Natural killer cell (primary cell): ENCODE results near the gene ZC3H12C. TPM values are rescaled to one million over a fixed set of nuclear protein-coding genes. Genes with fewer than 3 reads are reported as not detected.

Source experiments
- ATAC-seq, 3 donors: fragments of 150-1000 bp in 2 of 3; fragments of 200-7000 bp in 1 of 3; cut with Tn5 transposase; 1 replicate in 1 of 3; 2 replicates in 2 of 3; pipeline ENCODE4 v1.10.0; 2021; ENCODE audit warnings: mild to moderate bottlenecking in 2 of 3, moderate library complexity in 2 of 3
- DNase-seq, 2 donors: peaks; one replicate each; pipeline versions ENCODE4 v3.0.0 to v3.0.0-alpha.2; 2013 to 2021; ENCODE audit warnings: mixed read lengths in 1 of 2
- H3K27ac ChIP-seq: one replicate; pipeline ENCODE4 v1.5.1; 2013; ENCODE audit warnings: mild to moderate bottlenecking, low read length
- H3K27me3 ChIP-seq: one replicate; pipeline ENCODE4 v1.6.1; 2013; ENCODE audit warnings: low read length; ENCODE audit not compliant: control insufficient read depth, insufficient read depth
- H3K36me3 ChIP-seq: one replicate; pipeline ENCODE4 v1.6.1; 2013; ENCODE audit warnings: low read length; ENCODE audit not compliant: control insufficient read depth, insufficient read depth
- H3K4me1 ChIP-seq: one replicate; pipeline ENCODE4 v1.6.1; 2013; ENCODE audit warnings: low read length; ENCODE audit not compliant: control insufficient read depth, insufficient read depth
- H3K4me3 ChIP-seq: one replicate; pipeline ENCODE4 v1.5.1; 2013; ENCODE audit warnings: low read length
- H3K9me3 ChIP-seq: one replicate; pipeline ENCODE4 v1.6.1; 2013; ENCODE audit warnings: low read length; ENCODE audit not compliant: control insufficient read depth, insufficient read depth
- H3K27ac Mint-ChIP-seq, 2 donors: one replicate each; pipeline ENCODE4 v1.8.0; 2022; ENCODE audit warnings: mild to moderate bottlenecking in 2 of 2, mixed read lengths in 2 of 2, moderate library complexity in 1 of 2
- H3K27me3 Mint-ChIP-seq, 2 donors: one replicate each; pipeline ENCODE4 v1.8.0; 2022; ENCODE audit warnings: low read depth in 2 of 2, mixed read lengths in 2 of 2
- H3K36me3 Mint-ChIP-seq: one replicate; pipeline ENCODE4 v1.8.0; 2022; ENCODE audit warnings: mixed read lengths
- H3K4me1 Mint-ChIP-seq, 2 donors: one replicate each; pipeline ENCODE4 v1.8.0; 2022; ENCODE audit warnings: mixed read lengths in 2 of 2
- H3K4me3 Mint-ChIP-seq: one replicate; pipeline ENCODE4 v1.8.0; 2022; ENCODE audit warnings: mild to moderate bottlenecking, moderate library complexity, mixed read lengths
- H3K9me3 Mint-ChIP-seq, 2 donors: one replicate each; pipeline ENCODE4 v1.8.0; 2022; ENCODE audit warnings: mixed read lengths in 2 of 2
- CTCF ChIP-seq: fragments of 200-600 bp; IDR thresholded peaks from one replicate; pipeline ENCODE4 v1.8.0; 2022; ENCODE audit warnings: antibody characterized with exemption
- WGBS: methylation state at CpG from one replicate; pipeline ENCODE4 v1.1.7; 2013; ENCODE audit warnings: missing lambda C conversion rate; ENCODE audit not compliant: insufficient coverage; 5-methylcytosine and 5-hydroxymethylcytosine counted together
- intact Hi-C: fragments of 100-400 bp; cut with micrococcal nuclease; formaldehyde crosslinking; loops from one replicate; pipeline ENCODE4 v1.14.2; 2022
- total RNA-seq, 4 donors: library from RNA; stranded (reverse); fragments of 120-200 nt in 1 of 4; gene quantifications; one replicate each; pipeline versions ENCODE4 v1.2.3 to v1.2.4, GENCODE V29; 2013 to 2022

Gene ZC3H12C
- total RNA-seq, 3 donors from 2014 or later (not counting 1 experiment from before 2014, with no cell fraction given), result 0.16 to 0.45 TPM; not detected in 1

DNA sequence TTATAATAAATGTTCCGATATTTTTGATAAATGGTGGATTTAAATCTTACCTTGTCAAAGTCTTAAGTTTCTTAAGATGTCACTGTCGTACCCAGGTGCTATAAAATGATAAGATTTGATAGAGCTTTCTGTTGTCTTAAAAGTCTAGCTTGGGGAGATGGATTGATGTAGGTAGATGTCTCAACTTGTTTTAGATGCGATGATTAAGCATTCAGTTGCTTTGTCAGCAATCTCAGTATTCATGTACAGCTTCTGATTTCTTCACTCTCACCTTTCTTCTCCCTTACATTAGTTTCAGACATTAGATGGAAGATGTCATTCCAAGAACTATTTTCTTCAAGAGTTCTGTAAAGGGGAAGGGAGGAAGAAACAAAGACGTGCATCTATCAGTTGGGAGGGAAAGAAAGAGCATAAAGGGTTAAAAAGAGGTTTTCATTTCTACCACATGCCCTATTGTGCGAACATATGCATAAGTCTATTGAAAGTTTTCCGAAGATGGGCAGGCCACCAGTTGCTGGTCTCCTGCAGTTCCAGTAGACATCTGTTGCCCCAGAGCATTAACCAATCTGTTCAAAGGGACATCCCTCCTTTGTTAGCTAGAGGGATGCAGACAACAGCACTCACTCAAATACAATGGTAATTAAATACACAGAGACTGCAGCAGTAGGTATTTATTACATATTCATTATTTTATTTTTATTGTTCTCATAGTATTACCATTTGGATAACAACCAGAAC, 38.4 kb downstream of the ZC3H12C start:
- Histone ChIP-seq H3K4me1 (no peaks in the 10 kb centered on the region), H3K36me3 (no peaks in the 10 kb centered on the region), H3K9me3 (no peaks in the 10 kb centered on the region), H3K27ac (no peak overlapping the region), H3K4me3 (no peak overlapping the region), H3K27me3 (no peaks in the 10 kb centered on the region)
- Mint-ChIP-seq H3K4me3 (no peak overlapping the region), H3K36me3 (no peaks in the 10 kb centered on the region), H3K27me3 (peaks cover 0 to 16% of the 10 kb centered on the region in 2 donors), H3K27ac (no peak overlapping the region), H3K4me1 (no peaks in the 10 kb centered on the region), H3K9me3 (no peaks in the 10 kb centered on the region)
- DNase-seq, result no peak
- 85% methylated on average over 5 of the region's 6 CpGs for WGBS
- intact Hi-C loops, result no loop called here
- no peak for TF ChIP-seq CTCF
- ATAC-seq, result no peak

GRCh38 chr11:110133160-110133559, 40.0 kb downstream of the ZC3H12C start:
- Mint-ChIP-seq H3K4me3 (no peak overlapping the region), H3K27me3 (peaks cover 0 to 16% of the 10 kb centered on the region in 2 donors), H3K4me1 (no peaks in the 10 kb centered on the region), H3K9me3 (no peaks in the 10 kb centered on the region), H3K36me3 (no peaks in the 10 kb centered on the region), H3K27ac (no peak overlapping the region)
- ATAC-seq (no peak), DNase-seq (no peak)
- 89% methylated on average over 1 of the region's 2 CpGs for WGBS
- Histone ChIP-seq H3K27me3 (no peaks in the 10 kb centered on the region), H3K36me3 (no peaks in the 10 kb centered on the region), H3K9me3 (no peaks in the 10 kb centered on the region), H3K27ac (no peak overlapping the region), H3K4me1 (no peaks in the 10 kb centered on the region), H3K4me3 (no peak overlapping the region)
- TF ChIP-seq CTCF, result no peak
- intact Hi-C loops, result no loop called here

- WGBS, result 91% methylated on average over 6 of the region's 6 CpGs
- Histone ChIP-seq H3K4me3 (no peak overlapping the region), H3K4me1 (no peaks in the 10 kb centered on the region), H3K9me3 (no peaks in the 10 kb centered on the region), H3K27me3 (no peaks in the 10 kb centered on the region), H3K36me3 (no peaks in the 10 kb centered on the region), H3K27ac (no peak overlapping the region)
- no peak for DNase-seq
- no peaks in the 10 kb centered on the region for H3K9me3 Mint-ChIP-seq
- no peak for ATAC-seq
- no peaks in the 10 kb centered on the region for H3K36me3 Mint-ChIP-seq
- intact Hi-C loops, result no loop called here
- no peak for TF ChIP-seq CTCF
- no peak overlapping the region for H3K4me3 Mint-ChIP-seq
- peaks cover 0 to 16% of the 10 kb centered on the region in 2 donors for H3K27me3 Mint-ChIP-seq
- no peak overlapping the region for H3K27ac Mint-ChIP-seq
- no peaks in the 10 kb centered on the region for H3K4me1 Mint-ChIP-seq
Measured at GRCh38 chr11:110134110-110134509, 40.9 kb downstream of the ZC3H12C start.

GRCh38 chr11:110141812-110142211, 48.6 kb downstream of the ZC3H12C start:
- Histone ChIP-seq H3K27me3 (peaks cover 3% of the 10 kb centered on the region), H3K4me1 (no peaks in the 10 kb centered on the region), H3K36me3 (no peaks in the 10 kb centered on the region), H3K9me3 (no peaks in the 10 kb centered on the region), H3K27ac (no peak overlapping the region), H3K4me3 (no peak overlapping the region)
- Mint-ChIP-seq H3K27me3 (peaks cover 5 to 7% of the 10 kb centered on the region in 2 donors), H3K4me1 (no peaks in the 10 kb centered on the region), H3K9me3 (no peaks in the 10 kb centered on the region), H3K27ac (no peak overlapping the region), H3K36me3 (no peaks in the 10 kb centered on the region), H3K4me3 (no peak overlapping the region)
- DNase-seq (no peak), ATAC-seq (no peak)
- TF ChIP-seq CTCF, result no peak
- intact Hi-C loops, result no loop called here
